Heart left ventricle (tissue), 16 donors: ENCODE results near the gene ATF6. TPM values are rescaled to one million over a fixed set of nuclear protein-coding genes. Genes with fewer than 3 reads are reported as not detected.
A peak's percentile ranks its signal among the peaks of the same experiment; 100 is the strongest.
"Not testable (repeated sequence)": the region's sequence is repeated elsewhere in the genome, so short reads cannot be mapped to it uniquely, and the experiment has no call there.

Experiments
- ATAC-seq, 4 donors: fragments of 200-7000 bp; cut with Tn5 transposase; one replicate each; pipeline ENCODE4 v1.9.1; 2020 to 2022; ENCODE audit warnings: moderate library complexity in 4 of 4, mild to moderate bottlenecking in 3 of 4, moderate number of reproducible peaks in 1 of 4
- DNase-seq, 5 donors: peaks; one replicate each; pipeline ENCODE4 v3.0.0-alpha.2; 2020
- H3K27ac ChIP-seq, 12 donors: fragments of 200-600 bp; sonication (generic) in 4 of 12; one replicate each; pipeline versions ENCODE4 v1.5.0 to v1.8.0; 2016 to 2022; ENCODE audit warnings: mild to moderate bottlenecking in 2 of 12
- H3K27me3 ChIP-seq, 9 donors: fragments of 200-600 bp; sonication (generic) in 2 of 9; one replicate each; pipeline versions ENCODE4 v1.5.1 to v1.8.0; 2016 to 2022; ENCODE audit warnings: mild to moderate bottlenecking in 3 of 9
- H3K36me3 ChIP-seq, 9 donors: fragments of 200-600 bp; sonication (generic) in 2 of 9; one replicate each; pipeline versions ENCODE4 v1.5.0 to v1.8.0; 2018 to 2022; ENCODE audit warnings: mild to moderate bottlenecking in 2 of 9
- H3K4me1 ChIP-seq, 12 donors: fragments of 200-600 bp; sonication (generic) in 4 of 12; one replicate each; pipeline versions ENCODE4 v1.5.0 to v1.8.0; 2016 to 2022; ENCODE audit warnings: mild to moderate bottlenecking in 3 of 12
- H3K4me3 ChIP-seq, 12 donors: fragments of 200-600 bp; sonication (generic) in 4 of 12; one replicate each; pipeline versions ENCODE4 v1.5.0 to v1.8.0; 2017 to 2022; ENCODE audit warnings: mild to moderate bottlenecking in 9 of 12, moderate library complexity in 4 of 12
- H3K9me3 ChIP-seq, 12 donors: fragments of 200-600 bp; sonication (generic) in 4 of 12; one replicate each; pipeline versions ENCODE4 v1.5.0 to v1.8.0; 2016 to 2022; ENCODE audit warnings: mild to moderate bottlenecking in 1 of 12
- CTCF ChIP-seq, 12 donors: fragments of 200-600 bp; sonication (generic) in 4 of 12; IDR thresholded peaks; one replicate each; pipeline versions ENCODE4 v1.5.0 to v1.8.0; 2018 to 2022; ENCODE audit warnings: antibody characterized with exemption in 12 of 12, mild to moderate bottlenecking in 5 of 12
- POLR2A ChIP-seq, 2 donors: fragments of 450-650 bp; IDR thresholded peaks; one replicate each; pipeline ENCODE4 v1.6.1; 2017; ENCODE audit warnings: antibody characterized with exemption in 2 of 2, mild to moderate bottlenecking in 2 of 2, moderate library complexity in 2 of 2
- WGBS, 4 donors: extraction: QIAGEN DNeasy Blood & Tissue Kit in 2 of 4; methylation state at CpG; one replicate each; pipeline versions ENCODE4 v1.1.5 to v1.1.7; 2013 to 2018; 5-methylcytosine and 5-hydroxymethylcytosine counted together
- intact Hi-C, 10 donors: fragments of 100-400 bp; cut with DNase I; formaldehyde crosslinking; loops; one replicate each; pipeline versions ENCODE4 v1.11.1 to v1.14.2; 2022
- polyA plus RNA-seq, 2 donors: library from polyadenylated mRNA; stranded (reverse); fragments of 200-250 nt; gene quantifications; one replicate each; pipeline ENCODE4 v1.2.3, GENCODE V29; 2013
- total RNA-seq, 9 donors: library from RNA; depleted of rRNA in 2 of 9; stranded (reverse); fragments of >200 nt in 2 of 9; fragmentation: NEBNext Ultra II Directional in 3 of 9; extraction: Animal tissue kit (Norgen Biotek cat#: 25700) in 3 of 9; gene quantifications; one replicate each; pipeline versions ENCODE4 v1.1.0 to v1.2.4, GENCODE V29; 2016 to 2023
- donor health status: ischemic (EF 13 %, LVEDD 7.1; RV severe dilation, severe dysfunction).
- donor health status: healthy with polysubstance abuse.
- donor health status: DM: no; HTN: yes; CAD: no.
- donor health status: DM: no; HTN: no; CAD: no.
- donor health status: ischemic (EF 25% LVEDD 6.9; RV normal size, moderate dysfunction).
- donor health status: ischemic (EF 25% LVEDD 5.7; RV mildly dilated, moderate dysfunction).
- donor health status: healthy.
- donor health status: DM: yes; HTN: yes; CAD: no.
- donor health status: ischemic (EF 35%, LVEDD 5.7; RV mildly dilated, moderate dysfunction).
- donor health status: nonischemic (EF 11% LVEDD 7.7; RV severe dilation, severe dysfunction).
- donor health status: DM: yes; HTN: yes; CAD: no.
- donor health status: PGD.
- donor health status: ischemic (EF 29% LVEDD 5.4; RV normal size, mild dysfunction).
- donor health status: nonischemic (EF 23%, LVEDD 6.1; RV moderate dilation, normal function).

ATF6 gene
- total and polyA plus RNA-seq, 11 donors = 3.0 to 24.4 (median 16.3) TPM

GRCh38 chr1:161768986-161769672, 3.0 kb downstream of the ATF6 start:
- H3K36me3 ChIP-seq = no peaks in the 10 kb centered on the region
- intact Hi-C loops = no loop called here
- no peak for ATAC-seq
- no peak overlapping the region for H3K4me3 ChIP-seq
- H3K27me3 ChIP-seq = no peaks in the 10 kb centered on the region
- DNase-seq = no peak
- H3K27ac ChIP-seq = no peak overlapping the region
- TF ChIP-seq POLR2A (IDR thresholded peaks at IDR 0.05) (no peak), CTCF (IDR thresholded peaks at IDR 0.05) (no peak)
- peaks cover 0 to 80% (median 26%) of the 10 kb centered on the region in 12 donors for H3K4me1 ChIP-seq
- H3K9me3 ChIP-seq = no peaks in the 10 kb centered on the region

- H3K27ac ChIP-seq, DNase-seq, ATAC-seq, intact Hi-C loops, H3K4me3 ChIP-seq, H3K9me3 ChIP-seq, H3K27me3 ChIP-seq, H3K36me3 ChIP-seq: not testable (repeated sequence)
- H3K4me1 ChIP-seq = peaks cover 0 to 84% (median 26%) of the 10 kb centered on the region in 12 donors
- WGBS, 4 donors = 82 to 91% (median 88%) methylated on average over 5 of the region's 5 CpGs
Measured at GRCh38 chr1:161769673-161770045, 3.5 kb downstream of the ATF6 start.

GRCh38 chr1:161770250-161770649, 4.1 kb downstream of the ATF6 start:
- DNase-seq (no peak), ATAC-seq (no peak)
- H3K27me3 ChIP-seq = no peaks in the 10 kb centered on the region
- TF ChIP-seq POLR2A (IDR thresholded peaks at IDR 0.05) (no peak), CTCF (IDR thresholded peaks at IDR 0.05) (no peak)
- peaks cover 0 to 82% (median 26%) of the 10 kb centered on the region in 12 donors for H3K4me1 ChIP-seq
- no peaks in the 10 kb centered on the region for H3K36me3 ChIP-seq
- intact Hi-C loops = no loop called here
- H3K4me3 ChIP-seq = no peak overlapping the region
- H3K9me3 ChIP-seq = no peaks in the 10 kb centered on the region
- peak overlapping the region in 1 of 12 donors; percentile 90 for H3K27ac ChIP-seq
- 94 to 98% (median 96%) methylated on average over 3 of the region's 3 CpGs for WGBS, 4 donors

- H3K4me3 ChIP-seq = peak overlapping the region in 1 of 12 donors; percentile 4
- no peak for ATAC-seq
- peaks cover 0 to 82% (median 26%) of the 10 kb centered on the region in 12 donors for H3K4me1 ChIP-seq
- no peak for DNase-seq
- WGBS, 4 donors = 77 to 80% (median 78%) methylated on average over 5 of the region's 5 CpGs
- intact Hi-C loops = no loop called here
- no peaks in the 10 kb centered on the region for H3K9me3 ChIP-seq
- no peak for TF ChIP-seq POLR2A (IDR thresholded peaks at IDR 0.05)
- TF ChIP-seq CTCF (IDR thresholded peaks at IDR 0.05) = no peak
- H3K36me3 ChIP-seq = no peaks in the 10 kb centered on the region
- H3K27ac ChIP-seq = peak overlapping the region in 1 of 12 donors; percentile 90
- no peaks in the 10 kb centered on the region for H3K27me3 ChIP-seq
Measured at GRCh38 chr1:161771161-161771560, 5.0 kb downstream of the ATF6 start.

- Histone ChIP-seq H3K27me3 (no peaks in the 10 kb centered on the region), H3K4me3 (no peak overlapping the region), H3K36me3 (no peaks in the 10 kb centered on the region), H3K9me3 (no peaks in the 10 kb centered on the region), H3K4me1 (peaks cover 0 to 81% (median 23%) of the 10 kb centered on the region in 12 donors), H3K27ac (peak overlapping the region in 3 of 12 donors; percentile 5 to 90 (median 28))
- TF ChIP-seq POLR2A (IDR thresholded peaks at IDR 0.05) (no peak), CTCF (IDR thresholded peaks at IDR 0.05) (no peak)
- DNase-seq = no peak
- WGBS, 4 donors = 69 to 75% (median 71%) methylated on average over 2 of the region's 2 CpGs
- ATAC-seq = peak in 2 of 4 donors; percentile 18 to 33
- intact Hi-C loops = no loop called here
Measured at GRCh38 chr1:161771973-161772372, 5.9 kb downstream of the ATF6 start.
